Stomach (tissue), 4 donors: ENCODE results near the gene ELAC1.

Experiments
- CTCF ChIP-seq, 7 experiments: fragments of 450-650 bp in 4 of 7; fragments of 200-600 bp in 3 of 7; sonication (generic) in 3 of 7; IDR thresholded peaks; one replicate each; pipeline ENCODE4 v1.5.1; 2016 to 2019; ENCODE audit warnings: antibody characterized with exemption in 7 of 7, control low read depth in 2 of 7, mild to moderate bottlenecking in 1 of 7
- POLR2A ChIP-seq, 4 donors: fragments of 450-650 bp; IDR thresholded peaks; one replicate each; pipeline ENCODE4 v1.6.1; 2016; ENCODE audit warnings: antibody characterized with exemption in 4 of 4, control low read depth in 2 of 4, mild to moderate bottlenecking in 1 of 4, moderate library complexity in 1 of 4

- TF ChIP-seq POLR2A (IDR thresholded peaks at IDR 0.05) (no peak), CTCF (IDR thresholded peaks at IDR 0.05) (no peak)
These were observed 44.6 kb downstream of the ELAC1 start for GRCh38 chr18:51012441-51012840.
